GM18909 (cell line): ENCODE data around the gene CTCFL.

Source experiments
- ATAC-seq: cut with Tn5 transposase; IDR thresholded peaks from one replicate; pipeline ENCODE4 v1.9.1; 2021; ENCODE audit warnings: mild to moderate bottlenecking; ENCODE audit not compliant: unreplicated experiment, poor library complexity

CTCFL gene

DNA sequence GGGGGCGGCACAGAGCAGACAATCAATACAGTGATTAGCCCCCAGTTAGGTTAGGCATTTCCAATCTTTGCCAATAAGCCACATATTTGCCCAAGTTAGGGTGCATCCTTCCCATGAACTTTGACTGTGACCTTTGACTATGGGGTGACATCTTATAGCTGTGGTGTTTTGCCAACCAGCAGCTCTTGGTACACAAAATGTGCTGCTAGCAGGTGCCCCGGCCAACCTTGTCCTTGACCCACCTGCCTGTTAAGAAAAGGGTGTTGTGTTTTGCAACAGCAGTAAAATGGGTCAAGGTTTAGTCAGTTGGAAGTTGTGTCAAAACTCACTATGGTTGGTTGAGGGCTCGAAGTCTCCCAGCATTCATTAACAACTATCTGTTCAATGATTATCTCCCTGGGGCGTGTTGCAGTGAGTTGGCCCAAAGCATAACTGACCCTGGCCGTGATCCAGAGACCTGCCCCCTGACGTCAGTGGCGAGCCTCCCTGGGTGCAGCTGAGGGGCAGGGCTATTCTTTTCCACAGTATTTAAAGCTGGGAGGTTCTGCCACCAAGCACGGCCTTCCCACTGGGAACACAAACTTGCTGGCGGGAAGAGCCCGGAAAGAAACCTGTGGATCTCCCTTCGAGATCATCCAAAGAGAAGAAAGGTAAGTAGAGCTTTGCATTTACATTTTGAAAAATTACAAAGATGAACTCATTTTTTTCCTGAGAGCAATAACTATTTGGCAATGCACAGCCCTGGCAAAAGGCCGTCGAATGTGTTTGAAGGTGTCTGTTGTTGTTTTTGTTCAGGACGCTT, 35.8 kb upstream of the CTCFL start, which contains the start of gene PCK1:
Gene PCK1, plus strand, starts transcription at position 557 of the 802 bp plus-strand sequence. CDS start 302 bp downstream, outside the sequence.
- no peak for ATAC-seq

DNA sequence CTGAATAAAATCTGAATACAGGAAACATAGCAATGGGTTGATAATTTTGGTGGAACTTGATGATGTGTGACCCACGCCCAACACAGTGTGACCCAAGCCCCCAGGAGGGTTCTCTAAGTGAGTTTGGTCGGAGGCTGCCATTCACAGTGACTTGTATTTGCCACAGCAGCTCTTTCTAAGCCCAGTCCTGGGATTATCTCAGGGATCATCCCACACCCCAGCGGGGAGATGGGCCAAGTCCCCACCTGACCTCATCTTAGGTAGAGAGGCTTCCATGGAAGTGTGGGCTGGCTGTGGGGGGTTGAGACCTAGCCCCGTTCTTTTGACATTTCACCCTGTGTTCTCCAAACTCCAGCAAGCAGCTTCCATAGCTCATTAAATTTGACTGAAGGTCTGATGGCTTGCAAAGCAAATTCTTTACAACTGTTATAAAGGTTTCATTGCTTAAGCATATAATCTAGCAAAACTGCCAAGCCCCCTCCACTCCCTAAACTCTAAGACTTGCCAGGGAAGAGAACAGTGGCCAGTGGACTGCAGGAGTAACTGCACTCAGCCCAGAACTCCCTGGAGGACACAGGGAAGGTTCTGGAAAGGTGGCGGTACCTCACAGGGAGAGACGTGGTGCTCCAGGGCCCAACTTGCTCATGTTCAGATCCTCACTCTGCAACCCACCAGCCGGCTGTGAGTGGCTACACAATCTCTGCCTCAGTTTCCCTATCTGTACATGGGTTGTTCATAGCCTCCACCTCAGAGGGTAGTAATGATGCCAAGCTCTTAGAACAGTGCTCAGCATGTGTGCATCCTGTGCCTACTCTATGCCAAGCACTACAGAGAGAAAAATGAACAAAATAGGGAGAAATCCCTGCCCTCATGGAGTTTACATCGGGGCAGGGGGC, 35.0 kb upstream of the CTCFL start:
- ATAC-seq: no peak

DNA sequence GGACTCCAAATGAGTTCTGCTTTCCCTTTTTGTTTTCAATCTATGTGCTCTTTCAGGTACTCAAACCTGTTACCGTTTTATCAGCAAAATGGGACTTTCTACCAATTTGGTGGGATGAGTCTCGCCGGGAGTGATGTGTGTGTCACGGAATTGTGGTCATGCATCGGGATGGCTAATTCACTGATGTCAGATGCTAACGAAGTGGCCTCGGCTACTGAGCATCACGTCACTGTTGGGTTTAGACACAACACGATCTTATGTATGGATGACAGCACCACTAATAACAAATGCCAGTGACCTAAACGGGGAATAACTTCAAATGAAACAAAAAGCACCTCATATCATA, 34.3 kb upstream of the CTCFL start:
- no peak for ATAC-seq

DNA sequence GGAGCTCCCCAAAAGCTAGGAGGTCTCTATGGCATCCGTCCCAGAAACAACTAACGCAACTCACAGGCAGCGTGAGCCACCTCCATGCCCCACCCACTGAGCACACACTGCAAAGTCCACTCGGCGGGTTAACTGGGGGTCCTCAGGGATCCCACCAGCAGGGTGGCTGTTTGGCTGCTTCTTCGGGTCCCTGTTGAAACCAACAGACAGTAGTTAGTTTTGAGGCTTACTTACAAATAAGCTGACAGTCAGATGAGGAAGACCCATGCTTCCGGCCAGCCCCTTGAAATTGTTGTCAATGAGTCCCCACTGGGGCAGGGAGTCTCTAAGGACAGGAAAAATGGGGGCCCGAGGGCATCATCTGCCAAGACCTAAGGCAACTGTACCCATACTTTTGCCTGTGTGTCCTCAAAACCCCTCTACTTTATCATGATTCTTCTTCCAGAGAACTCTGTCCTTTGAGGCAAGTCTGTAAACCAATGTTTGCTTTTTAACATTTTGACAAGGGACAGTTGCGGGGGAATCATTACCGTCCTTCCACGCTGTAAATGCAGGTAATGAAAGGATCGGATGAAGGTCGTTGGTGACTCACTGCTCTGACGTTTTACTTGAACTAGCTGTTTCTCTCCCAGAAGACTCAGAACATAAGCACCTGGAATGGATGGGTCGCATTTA, 33.8 kb upstream of the CTCFL start:
- no peak for ATAC-seq

DNA sequence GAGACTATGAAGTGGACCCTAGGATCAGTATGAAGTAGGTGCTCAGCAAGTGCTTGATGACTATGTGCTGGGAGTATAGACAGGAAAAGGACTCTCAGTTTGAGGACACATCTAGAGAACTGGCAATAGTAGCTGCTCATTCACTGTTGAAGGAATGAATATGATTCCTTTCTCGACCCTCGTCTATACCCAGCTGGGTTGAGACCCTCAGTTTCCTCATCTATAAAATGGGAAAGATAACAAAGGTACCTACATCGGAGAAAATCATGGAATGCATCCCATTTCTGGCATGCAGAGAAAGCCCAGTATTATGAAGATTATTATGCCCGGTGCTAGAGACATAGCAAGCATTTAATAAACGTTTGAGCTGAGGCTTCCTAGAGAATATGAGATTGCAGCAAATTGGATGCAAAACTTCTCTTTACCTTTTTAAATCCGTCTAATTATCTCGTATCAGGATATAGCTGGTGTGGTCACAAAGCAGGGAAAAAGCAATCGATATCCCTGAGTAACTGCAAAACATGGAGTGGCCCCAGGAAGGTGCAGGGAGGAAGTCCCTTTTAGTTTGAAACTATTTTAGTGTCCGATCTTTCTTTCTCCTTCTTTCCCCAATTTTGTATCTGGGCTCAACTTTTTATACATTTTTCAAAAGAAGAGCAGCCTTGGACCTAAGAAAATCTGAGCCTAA, 33.1 kb upstream of the CTCFL start:
- no peak for ATAC-seq

DNA sequence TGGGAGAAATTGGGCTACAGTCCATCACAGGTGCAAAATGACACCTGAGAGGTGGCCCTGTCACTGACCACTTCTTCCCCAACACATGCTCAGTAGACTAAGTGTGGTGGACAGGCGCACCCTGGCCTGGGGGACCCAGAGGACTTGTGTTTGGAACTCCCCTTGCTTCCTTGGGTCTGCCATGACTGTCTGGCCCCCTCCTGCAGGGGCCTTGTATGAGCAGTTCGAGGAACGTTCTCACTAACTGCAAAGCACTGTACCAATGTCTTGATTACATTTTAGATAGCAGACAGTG, 32.0 kb upstream of the CTCFL start:
- no peak for ATAC-seq

DNA sequence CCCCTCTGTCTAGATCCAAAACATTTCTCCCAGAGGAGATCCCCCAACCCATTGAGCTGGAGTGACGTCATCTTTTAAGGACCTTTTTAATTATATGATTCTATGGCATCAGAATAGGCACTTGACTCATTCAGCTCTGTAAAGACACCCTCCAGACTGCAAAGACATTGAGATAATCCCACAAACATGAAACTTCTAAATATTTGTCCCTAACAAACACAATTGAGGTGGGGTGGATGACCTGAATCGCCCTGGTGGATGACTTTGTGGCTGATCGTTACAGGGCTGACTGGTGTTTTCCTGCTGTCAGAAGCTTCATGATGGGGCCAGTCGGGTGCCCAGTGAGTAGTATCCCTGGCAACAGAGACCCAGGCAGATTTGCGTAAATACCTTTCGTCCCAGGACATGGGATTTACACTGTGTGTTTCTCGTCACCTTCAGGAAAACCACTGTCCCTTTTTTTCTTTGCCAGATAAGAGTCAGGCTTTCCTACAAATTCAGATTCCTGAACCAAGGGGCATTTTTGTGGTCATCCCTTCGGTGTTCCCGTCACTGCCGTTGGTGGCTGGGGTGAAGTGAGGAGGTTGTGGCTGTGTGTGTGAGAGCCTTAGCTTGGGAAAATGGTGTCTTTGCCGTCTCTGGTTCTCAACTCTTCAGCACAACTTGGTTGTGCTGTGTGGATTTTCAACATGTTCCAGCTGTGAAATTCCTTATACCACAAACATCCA, 30.7 kb upstream of the CTCFL start:
- no peak for ATAC-seq

DNA sequence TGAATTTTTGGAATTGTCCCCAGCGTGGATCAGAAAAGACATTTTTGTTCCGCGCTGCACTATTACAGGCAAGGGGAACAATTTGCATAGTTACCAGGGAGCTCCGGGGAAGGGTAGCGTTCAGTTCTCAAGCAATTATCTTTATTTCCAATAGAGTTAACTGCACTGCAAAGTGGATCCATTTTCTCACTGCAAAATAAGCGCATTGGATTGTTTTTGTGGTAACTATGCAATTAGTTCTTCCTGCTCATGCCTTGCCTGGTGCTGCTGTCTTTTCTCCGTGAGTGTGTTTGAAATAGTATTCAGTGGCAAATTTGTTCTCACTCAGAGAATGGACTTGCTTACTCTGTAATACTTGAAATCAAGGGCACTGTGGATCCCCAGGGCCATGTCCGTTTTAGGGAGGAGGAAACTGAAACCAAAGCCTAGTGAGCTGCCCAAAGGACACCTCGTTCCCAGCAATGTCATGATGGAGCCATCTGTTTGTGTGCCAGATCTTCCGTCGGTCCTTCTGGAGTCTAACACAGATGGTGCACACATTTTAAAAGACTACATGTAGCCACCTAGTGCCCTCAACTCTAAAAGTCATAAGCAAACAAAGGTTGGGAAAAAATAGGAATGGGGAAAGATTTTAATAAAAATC, 28.6 kb upstream of the CTCFL start:
- ATAC-seq: no peak

DNA sequence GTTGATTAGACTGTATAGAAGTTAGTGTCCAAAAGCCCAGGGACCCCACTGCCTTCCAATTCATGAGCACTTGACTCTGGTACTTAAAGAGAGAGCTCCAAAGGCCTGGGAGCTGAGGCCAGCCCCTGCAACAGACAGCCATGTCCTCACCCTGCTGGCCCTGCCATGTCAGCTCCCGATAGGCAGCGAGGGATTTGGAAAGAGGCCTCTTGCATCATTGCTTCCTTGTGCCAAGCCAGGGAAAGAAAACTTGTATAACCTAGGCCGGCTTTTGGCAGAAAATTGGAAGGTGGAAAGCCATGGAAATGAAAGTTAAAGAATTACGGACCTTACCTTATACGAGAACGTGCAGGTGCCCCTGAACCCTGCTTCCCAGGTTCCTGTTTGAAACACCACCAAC, 27.5 kb upstream of the CTCFL start:
- no peak for ATAC-seq

DNA sequence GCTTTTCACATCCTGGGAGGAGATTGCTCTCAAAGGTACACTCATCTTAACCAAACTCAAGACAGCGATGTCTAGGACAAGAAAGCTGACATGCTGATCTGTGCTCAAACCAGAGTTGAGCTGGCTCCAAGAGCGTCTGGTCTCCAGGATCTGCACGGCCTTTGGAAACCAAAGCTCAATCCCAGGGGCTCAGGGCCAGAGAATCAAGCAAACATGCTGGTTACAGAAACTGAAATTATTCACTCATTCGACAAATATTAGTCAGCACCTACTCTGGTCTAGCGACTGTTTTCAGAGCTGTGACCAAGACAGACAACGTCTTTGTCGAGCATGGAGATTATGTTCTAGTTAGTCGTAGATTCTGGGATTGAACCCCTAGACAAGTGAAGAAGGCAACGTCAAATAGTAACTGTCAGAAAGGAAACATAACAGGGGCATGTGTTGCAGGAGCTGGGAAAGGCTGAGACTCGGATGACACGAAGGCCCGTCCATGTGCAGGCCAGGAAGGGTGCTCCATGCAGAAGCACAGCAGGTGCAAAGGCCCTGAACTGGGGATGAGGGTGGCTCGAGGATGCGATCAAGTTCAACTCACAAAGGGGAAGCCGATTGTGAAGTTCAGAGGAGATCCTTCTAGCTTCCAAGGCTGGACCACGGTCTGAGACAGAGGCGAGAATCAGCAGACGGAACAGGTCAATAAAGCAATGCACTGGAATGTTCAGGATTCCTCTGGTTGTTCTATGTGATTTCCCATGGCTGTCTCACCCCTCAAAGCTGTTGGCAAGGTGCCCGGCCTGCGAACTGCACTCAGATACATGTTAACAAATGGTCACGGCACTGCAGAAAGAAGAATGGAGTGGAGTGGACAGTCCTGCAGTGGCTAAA, 23.5 kb upstream of the CTCFL start:
- no peak for ATAC-seq

DNA sequence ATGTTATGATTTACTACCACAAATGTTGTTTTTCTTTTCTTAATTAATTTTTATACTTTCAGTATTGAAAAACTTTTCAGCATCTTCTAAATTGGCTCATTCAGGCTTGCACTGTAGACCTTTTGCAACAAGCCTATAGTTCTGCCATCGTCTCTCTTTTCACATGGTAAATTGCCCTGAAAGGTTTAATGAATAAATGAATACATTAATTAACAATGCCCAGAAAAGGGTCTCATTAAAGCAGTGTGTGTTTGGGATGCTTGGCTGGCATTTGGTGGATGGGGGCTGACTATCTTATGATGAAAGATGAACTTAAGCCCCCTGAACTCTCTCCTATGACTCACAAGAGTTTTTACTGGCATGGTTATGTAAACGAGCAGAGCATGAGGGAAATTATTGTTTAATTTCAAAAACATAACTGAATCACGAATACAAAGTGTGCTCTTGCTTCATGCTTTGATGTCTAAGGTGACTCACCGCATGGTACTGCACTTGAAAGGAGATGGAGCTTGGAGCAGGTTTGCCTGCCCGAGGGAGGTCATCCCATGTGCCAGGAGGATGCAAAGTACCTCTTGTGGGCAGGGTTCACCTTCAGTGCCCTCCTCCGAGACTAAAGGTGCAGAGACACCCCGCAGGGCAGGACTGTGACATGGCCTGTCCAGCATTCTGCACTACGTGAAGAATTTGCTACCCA, 22.2 kb upstream of the CTCFL start:
- no peak for ATAC-seq

DNA sequence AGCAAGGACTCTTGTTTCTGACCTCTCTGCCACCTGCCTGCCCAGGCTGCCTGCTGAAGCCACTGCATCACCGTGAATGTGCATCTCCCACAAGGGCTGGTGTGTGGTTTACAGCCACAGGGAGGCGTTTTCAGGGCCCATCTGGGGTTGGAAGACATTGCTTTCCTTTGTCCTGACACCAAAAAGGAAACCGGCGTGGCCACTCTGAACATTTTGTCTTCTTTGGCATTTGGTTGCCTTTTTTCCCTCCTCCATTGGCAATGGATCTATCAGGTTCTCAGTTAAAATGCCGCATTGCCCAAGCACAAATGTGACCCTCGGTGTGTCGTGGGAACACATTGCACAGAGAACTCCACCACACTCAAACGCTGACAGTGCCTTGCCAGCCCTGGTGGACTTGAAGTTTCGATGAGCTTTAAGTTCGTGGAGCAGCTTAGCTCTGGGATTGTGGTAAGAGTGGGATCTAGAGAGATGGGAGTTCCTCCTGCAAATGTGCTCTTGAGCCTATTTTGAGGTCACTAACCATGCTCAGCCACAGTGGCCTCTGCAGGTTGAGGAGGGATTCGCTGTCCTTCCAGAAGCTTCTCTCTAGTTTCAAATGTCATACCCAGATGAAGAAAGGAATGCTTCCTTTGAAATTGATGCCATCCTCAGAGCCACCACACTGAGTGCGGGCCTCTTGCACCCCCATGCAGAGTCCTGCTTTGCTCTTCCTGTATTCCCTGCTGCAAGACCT, 21.2 kb upstream of the CTCFL start:
- ATAC-seq: no peak

DNA sequence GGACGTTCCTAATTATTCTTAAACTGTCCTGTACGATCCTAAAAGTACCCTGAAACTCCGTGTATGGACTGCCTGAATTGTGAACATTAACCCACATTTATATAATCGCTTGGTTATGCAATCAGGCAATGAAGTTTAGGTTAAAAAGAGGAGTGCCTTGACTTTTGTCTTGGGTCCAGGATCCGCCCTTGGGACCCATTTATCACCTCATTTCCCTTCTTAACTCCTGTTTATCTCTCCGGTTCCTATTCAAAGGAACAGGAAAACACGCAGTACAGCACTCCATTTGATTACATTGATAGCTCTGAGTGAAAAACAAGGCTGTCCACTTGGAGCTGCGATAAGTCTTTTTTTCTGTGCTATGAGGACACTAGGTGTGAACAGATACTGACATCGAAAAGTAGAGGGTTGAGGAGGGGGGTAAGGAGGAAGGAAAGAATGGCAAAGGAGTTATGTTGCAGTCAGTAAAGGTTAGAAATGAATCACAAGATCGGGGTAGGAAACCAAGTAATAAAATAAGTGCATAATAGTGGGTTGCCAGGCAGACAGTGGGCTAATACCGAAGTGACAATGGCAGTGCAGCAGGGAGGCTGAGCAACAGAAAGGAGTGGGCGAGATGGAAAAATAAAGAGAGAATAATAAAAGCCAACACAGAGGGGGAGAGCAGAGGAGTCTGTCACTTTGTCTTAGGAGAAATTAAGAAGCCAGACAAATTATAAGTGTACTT, 20.1 kb upstream of the CTCFL start:
- ATAC-seq: no peak

DNA sequence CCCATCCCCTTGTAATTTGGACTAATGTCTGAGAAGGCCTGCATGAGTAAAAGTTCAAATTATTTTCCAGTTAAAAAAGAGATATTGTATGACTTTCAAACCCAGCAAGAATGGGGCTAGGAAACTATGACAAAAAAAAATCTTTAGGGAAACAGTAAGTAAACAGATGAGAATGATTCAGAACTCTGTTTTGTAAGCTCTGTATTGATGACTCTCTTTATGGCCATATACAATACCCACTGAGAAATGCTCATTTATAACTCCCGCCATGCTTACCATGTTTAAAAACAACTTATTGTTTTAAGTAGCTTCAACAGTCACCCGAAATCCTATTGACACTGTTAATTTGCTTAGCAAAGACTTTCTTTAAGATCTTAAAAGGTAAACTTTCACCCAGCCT, 18.8 kb upstream of the CTCFL start:
- no peak for ATAC-seq

DNA sequence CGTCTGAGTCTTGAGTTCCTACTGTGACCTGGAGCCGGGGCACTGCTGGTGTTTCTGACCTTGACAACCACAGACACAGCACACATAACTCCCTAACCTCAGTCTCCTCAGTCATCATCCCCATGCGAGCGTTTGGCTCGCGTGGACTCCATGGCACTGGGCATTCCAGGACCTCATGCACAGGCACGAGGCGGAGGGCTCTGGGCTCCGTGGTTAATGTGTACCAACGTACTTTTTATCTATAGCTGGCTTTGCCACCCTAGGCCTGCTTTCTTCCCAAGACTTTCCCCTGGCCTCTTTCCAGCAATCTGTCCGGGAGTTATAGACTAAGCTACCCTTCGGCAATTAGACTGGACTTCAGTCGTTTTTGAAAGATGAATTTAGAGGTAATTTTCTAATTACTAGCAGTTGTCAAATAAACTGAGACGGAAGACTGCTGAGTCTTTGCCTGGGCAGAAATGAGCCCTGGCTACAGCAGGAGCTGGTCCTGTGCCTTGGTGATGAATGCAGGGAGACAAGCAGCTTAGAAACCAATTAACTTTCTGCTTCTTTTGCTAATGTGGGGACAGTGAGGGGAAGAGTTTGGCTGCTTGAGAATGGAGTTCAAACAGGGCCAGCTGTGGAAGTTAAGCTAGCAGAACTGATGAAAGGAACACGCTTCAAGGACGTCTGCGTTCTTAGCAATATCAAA, 16.1 kb upstream of the CTCFL start:
- ATAC-seq: no peak

DNA sequence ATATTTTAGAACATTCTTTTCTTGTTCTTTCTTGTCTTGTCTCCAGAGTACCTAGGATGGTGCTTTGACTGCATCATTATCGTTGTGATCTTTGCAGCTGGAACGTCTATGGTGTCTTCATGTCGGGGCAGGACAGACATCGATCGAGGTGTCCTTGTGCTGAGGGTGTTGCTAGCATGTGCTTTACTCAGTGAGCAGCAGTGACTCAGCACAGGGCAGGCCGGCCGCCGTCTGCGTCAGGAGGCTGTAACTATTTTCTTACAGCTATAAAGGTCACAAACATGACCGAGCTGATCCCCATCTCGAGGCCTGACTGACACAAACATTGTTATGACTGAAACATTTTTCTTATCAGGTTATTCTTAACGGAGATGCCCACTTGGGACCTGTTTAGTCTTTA, 14.9 kb upstream of the CTCFL start:
- ATAC-seq: no peak
